ENCODE results near the gene VSNL1.

The VSNL1 gene

DNA sequence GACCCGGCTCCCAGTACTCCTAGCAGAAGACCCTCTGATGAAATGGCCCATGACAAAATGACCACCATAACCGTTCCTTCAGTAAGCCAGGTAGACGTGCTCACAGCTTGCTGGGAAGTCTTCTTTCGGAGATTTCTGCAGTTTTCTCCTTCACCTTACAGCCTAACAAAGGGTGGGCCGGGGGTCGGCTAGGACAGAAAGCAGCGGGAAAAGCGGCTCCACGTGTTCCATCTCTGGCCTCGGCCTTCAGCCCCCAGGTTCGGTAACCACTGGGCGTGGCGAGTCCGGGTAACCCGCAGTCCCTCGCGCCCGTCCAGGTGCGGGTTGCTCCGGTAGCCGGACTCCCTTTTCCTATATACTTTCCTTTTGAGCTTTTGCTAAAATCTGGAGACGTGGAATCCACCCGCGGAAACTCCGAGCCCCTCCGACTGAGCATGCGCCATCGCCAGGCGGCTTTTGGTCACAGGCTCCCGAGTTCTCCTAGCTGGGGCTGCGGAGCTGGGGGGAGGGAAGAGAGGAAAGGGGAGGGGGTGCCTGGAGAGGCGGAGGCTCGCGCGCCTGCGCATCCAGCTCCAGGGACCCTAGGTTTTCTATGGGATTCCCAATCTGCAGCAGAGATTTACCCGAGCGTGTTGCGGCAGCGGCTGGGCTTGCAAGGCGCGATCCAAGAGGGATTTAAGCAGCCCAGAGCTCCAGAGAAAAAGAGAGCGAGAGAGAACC, at the start of gene VSNL1:
Gene VSNL1, plus strand, starts transcription at position 604 of the 720 bp plus-strand sequence. CDS start 51,379 bp downstream, outside the sequence.
- in situ Hi-C loops (cut with HindIII; ENCODE audit: low pct_ligation_motif_present, low pct_unique_long_range_greater_than_20kb, low sequenced_read_pairs): no loop called here
- no peak for DNase-seq

DNA sequence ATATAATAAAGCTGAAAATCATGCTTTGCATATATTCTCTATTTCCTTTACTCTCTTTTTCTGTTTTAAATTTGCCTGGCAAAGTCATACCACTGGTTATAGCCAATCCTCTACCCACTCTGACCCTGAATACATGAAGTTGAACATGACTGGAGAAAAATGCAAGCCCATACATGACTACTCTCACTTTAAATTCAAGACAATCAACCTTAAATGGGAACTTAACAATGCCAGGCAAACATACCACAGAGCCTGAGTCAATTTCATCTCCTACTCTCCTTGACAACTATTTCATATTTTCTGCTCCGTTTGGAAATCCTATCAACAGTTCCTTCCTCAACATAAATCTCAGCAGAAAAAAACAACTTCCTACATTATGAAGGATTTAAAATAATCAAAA, 44.9 kb upstream of the VSNL1 start:
- no peak for DNase-seq
- in situ Hi-C loops (cut with HindIII; ENCODE audit: low pct_ligation_motif_present, low pct_unique_long_range_greater_than_20kb, low sequenced_read_pairs): no loop called here

DNA sequence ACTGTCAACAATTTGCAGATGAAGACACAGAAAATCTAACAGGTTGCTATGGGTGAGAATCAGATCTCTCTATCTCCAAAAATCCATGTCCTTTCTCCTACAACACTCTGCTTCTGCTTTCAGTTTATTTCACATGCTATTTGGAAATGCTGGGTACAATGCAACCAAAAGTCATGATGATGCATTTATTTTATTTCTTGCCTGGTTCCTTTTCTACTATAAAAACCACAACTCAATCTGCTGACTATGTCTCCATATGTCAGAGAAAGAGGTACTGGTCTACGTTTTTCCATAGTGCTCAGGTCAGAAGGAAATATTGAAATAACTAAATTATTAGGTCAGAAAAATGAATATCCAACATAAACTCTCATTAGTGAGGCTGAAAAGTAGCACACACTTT, 42.8 kb upstream of the VSNL1 start:
- no peak for DNase-seq
- in situ Hi-C loops (cut with HindIII; ENCODE audit: low pct_ligation_motif_present, low pct_unique_long_range_greater_than_20kb, low sequenced_read_pairs): no loop called here

DNA sequence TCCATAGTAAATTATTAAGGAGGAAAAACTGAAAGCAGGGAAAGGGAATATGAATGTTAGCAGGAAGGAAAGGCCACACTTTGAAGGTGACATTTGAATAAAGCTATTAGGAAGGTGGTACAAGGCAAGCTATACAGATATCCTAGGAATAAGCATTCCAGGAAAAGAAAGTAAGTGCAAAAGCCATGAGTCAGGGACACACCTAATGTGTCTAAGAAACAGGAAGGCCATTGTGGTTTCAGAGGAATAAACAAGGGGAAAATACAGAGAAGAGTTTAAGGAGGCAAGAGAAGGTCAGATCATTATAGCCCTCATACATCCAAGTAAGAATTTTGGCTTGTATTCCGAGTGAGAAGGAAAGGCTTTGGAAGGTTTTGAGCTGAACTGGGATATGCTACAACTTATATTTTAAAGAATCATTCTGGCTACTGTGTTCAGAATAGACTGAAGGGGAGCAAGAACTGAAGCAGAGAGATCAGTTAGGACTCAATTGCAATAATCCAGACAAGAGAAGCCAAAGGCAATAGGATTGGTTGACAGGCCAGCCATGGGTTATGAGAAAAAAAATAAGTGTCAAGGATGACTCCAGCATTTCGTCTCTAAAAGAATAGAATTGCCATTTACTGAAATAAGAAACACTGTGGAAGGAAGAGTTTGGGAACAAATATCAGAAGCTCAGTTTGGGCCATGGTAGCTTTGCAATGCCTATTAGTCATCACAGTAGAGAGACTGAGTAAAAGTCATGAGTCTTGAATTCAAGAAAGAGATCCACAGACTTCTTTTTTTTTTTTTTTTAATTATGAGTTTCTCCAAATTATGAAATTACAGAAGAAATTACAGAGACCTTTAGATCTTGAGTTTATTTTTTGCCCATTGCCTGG, 33.5 kb upstream of the VSNL1 start:
- in situ Hi-C loops (cut with HindIII; ENCODE audit: low pct_ligation_motif_present, low pct_unique_long_range_greater_than_20kb, low sequenced_read_pairs): no loop called here
- DNase-seq: no peak

GRCh38 chr2:17515652-17516051, 24.8 kb upstream of the VSNL1 start:
- in situ Hi-C loops (cut with HindIII; ENCODE audit: low pct_ligation_motif_present, low pct_unique_long_range_greater_than_20kb, low sequenced_read_pairs): no loop called here
- DNase-seq: no peak

- in situ Hi-C loops (cut with HindIII; ENCODE audit: low pct_ligation_motif_present, low pct_unique_long_range_greater_than_20kb, low sequenced_read_pairs): no loop called here
These were observed 22.9 kb upstream of the VSNL1 start for GRCh38 chr2:17517481-17518211.

DNA sequence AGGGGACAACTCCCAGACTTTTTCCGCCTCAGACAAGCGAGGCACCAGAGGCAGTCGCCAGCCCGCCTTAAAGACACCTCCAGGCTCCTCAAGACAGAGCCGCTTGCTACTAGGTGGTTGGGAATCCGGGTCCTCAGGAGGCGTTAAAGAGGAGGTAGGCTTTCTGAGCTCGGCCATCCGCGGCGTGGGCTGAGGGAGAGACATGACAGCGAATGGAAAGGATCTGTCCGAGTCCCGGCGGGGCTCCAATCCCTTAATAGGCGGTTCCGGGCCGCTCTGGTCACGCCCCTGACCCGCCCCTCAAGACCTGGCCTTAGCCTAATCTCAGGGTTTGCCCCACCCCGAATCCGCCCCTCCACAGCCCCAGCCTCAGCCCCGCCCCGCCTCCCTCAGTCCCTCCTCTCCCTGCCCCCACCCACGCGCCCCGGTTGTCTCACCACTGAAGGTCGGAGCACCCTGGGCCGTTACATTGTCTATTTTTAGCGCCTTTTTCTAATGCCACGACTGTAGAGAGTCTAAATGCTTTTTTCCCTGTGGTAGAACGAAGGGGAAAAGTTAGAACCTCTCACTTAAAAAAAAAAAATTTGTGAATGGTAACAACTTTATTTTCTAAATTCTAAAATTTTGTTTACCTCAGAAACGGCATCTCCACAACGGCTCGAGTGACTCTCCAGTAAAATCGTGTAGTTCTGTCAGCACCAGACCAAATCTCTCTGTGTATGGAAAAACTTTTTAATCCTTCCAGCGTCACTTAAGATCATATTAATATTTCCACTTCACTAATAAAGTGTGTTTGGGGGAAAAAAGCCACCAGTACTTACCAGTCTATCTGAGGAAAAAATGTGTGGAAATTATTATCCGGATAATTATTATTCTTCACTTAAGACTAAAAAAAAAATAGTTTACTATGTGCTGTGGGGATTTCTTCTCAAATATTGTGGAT, 22.0 kb upstream of the VSNL1 start, which contains the start of gene RAD51AP2:
Gene RAD51AP2, minus strand, starts transcription at position 229 of the 943 bp plus-strand sequence. Its CDS starts 25 bp downstream, at position 204.
- peak; percentile 61 for DNase-seq
- in situ Hi-C loops (cut with HindIII; ENCODE audit: low pct_ligation_motif_present, low pct_unique_long_range_greater_than_20kb, low sequenced_read_pairs): no loop called here

More at GRCh38 chr2:17517481-17518211, 22.9 kb upstream of the VSNL1 start:
- DNase-seq: no peak

GRCh38 chr2:17519486-17519885, 21.0 kb upstream of the VSNL1 start:
- no peak for DNase-seq
- in situ Hi-C loops (cut with HindIII; ENCODE audit: low pct_ligation_motif_present, low pct_unique_long_range_greater_than_20kb, low sequenced_read_pairs): no loop called here

DNA sequence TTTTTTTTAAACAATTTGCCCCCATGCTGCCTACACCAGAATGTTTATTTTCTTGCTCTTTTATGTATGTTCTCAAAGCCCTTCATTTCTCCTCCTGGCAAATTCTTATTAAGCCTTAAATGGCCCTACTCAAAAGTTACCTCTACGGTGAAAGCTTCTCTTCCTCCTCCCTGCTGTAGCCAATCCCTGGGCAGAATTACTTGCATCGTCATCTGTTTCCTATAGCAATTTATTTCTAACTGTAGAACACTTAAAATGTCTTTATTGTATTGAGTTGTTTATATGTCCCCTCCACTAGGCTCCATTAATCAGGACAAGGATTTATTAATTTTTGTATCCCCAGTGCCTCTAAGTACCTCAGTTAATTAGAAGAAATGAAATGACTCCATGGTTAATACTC, 19.7 kb upstream of the VSNL1 start:
- no peak for DNase-seq
- in situ Hi-C loops (cut with HindIII; ENCODE audit: low pct_ligation_motif_present, low pct_unique_long_range_greater_than_20kb, low sequenced_read_pairs): no loop called here

GRCh38 chr2:17521621-17522020, 18.9 kb upstream of the VSNL1 start:
- DNase-seq: no peak
- in situ Hi-C loops (cut with HindIII; ENCODE audit: low pct_ligation_motif_present, low pct_unique_long_range_greater_than_20kb, low sequenced_read_pairs): no loop called here

- in situ Hi-C loops (cut with HindIII; ENCODE audit: low pct_ligation_motif_present, low pct_unique_long_range_greater_than_20kb, low sequenced_read_pairs): no loop called here
These were observed 18.2 kb upstream of the VSNL1 start for GRCh38 chr2:17522303-17522702.

DNA sequence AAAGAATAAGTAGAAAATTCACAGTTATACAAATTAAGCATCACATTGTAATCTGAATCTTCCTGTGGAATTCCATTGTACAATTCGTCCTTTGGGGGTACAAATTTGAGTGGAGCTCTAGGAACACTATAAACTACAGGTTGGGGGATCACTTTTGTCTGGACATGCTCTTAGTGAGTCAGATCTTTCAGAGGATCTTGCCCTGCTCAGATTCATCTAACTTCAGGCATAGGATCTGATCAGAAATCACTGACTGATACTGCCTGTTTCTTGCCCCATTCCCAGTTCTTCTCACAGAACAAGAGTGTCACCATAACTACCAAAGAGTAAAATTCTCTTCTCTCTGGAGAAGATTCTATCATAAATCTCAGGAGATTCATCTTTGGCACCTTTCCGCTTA, 10.7 kb upstream of the VSNL1 start:
- no peak for DNase-seq
- in situ Hi-C loops (cut with HindIII; ENCODE audit: low pct_ligation_motif_present, low pct_unique_long_range_greater_than_20kb, low sequenced_read_pairs): no loop called here

More at GRCh38 chr2:17522303-17522702, 18.2 kb upstream of the VSNL1 start:
- no peak for DNase-seq

GRCh38 chr2:17533546-17533945, 7.0 kb upstream of the VSNL1 start:
- DNase-seq: no peak
- in situ Hi-C loops (cut with HindIII; ENCODE audit: low pct_ligation_motif_present, low pct_unique_long_range_greater_than_20kb, low sequenced_read_pairs): no loop called here

DNA sequence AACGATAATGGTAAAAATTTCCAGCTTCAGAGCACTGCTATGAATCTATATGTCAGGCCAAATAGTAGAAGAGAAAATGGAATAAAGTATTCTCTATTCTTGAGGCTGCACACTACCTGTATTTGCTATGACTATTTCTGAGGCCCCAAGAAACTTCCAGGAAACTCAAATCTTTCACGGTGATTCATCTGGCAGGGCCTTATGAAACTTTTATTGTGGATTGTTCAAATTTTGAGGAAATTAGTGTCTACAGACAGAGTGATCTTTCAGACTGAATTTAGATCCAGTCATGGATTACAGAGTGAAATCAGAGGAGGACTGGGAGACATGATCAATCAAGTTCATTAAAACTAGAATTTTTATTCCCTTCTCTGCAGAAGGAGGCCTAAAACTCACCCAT, 4.1 kb upstream of the VSNL1 start:
- in situ Hi-C loops (cut with HindIII; ENCODE audit: low pct_ligation_motif_present, low pct_unique_long_range_greater_than_20kb, low sequenced_read_pairs): no loop called here
- no peak for DNase-seq

GRCh38 chr2:17538022-17538843, 2.3 kb upstream of the VSNL1 start:
- in situ Hi-C loops (cut with HindIII; ENCODE audit: low pct_ligation_motif_present, low pct_unique_long_range_greater_than_20kb, low sequenced_read_pairs): no loop called here
- DNase-seq: no peak

DNA sequence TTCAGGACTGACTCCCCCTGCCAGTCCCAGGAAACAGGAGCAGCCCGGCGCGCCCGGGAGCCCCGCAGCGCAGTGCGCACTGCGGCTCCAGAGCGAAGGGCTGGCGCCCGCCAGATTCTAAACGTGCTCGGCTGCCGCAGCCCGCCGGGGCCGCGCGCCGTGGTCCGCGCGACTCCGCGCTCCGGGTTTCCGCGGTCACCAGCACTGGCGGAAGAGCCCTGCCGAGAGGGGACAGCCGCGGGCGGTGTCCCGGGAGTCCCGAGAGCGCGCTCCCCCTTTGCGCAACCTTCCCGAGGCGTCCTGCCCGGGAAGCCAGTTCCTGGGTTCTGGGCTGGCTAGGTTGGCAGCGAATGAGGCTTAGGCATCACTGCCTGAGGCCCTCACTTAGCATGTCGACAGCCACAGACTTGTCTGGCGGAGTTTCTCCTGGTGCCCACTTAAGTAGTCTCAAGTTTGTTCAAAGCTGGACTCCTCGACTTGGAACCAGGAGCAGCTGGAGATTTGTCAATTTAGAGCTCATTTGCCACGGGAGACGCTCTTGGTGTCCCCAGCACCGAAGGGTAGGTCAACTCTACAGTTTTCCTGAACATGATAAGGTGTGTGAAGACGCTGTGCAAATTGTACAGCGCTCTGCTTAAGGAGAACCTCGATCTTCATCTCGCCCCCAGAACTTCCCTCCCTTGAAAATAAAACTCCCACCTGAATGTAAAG, 1.5 kb upstream of the VSNL1 start:
- peak; percentile 10 for DNase-seq

More for the DNA sequence above, 1.5 kb upstream of the VSNL1 start:
- in situ Hi-C loops (cut with HindIII; ENCODE audit: low pct_ligation_motif_present, low pct_unique_long_range_greater_than_20kb, low sequenced_read_pairs): no loop called here
